CD14-positive monocyte (primary cell): Measurements from ENCODE around the gene NECTIN1. TPM values are rescaled to one million over a fixed set of nuclear protein-coding genes. Genes with fewer than 3 reads are reported as not detected.

Experiments used
- DNase-seq, 3 donors: peaks; one replicate each; pipeline ENCODE4 v3.0.0-alpha.2; 2011 to 2022
- H2AFZ ChIP-seq: 2 replicates; pipeline ENCODE4 v1.6.0; 2012; ENCODE audit warnings: mild to moderate bottlenecking, low read depth, low read length, inconsistent platforms; ENCODE audit not compliant: insufficient read depth, poor library complexity, severe bottlenecking
- H3K27ac ChIP-seq, 2 donors: 1 replicate in 1 of 2; 2 replicates in 1 of 2; pipeline ENCODE4 v1.5.1; 2012 to 2013; ENCODE audit warnings: low read length in 2 of 2, control low read depth in 1 of 2, inconsistent platforms in 1 of 2, low read depth in 1 of 2, mild to moderate bottlenecking in 1 of 2
- H3K27me3 ChIP-seq, 2 donors: one replicate each; pipeline versions ENCODE4 v1.6.0 to v1.6.1; 2011 to 2013; ENCODE audit warnings: low read length in 2 of 2; ENCODE audit not compliant: control insufficient read depth in 2 of 2, insufficient read depth in 2 of 2
- H3K36me3 ChIP-seq, 2 donors: replicated peaks in 1 of 2; 1 replicate in 1 of 2; 2 replicates in 1 of 2; pipeline versions ENCODE4 v1.5.1 to v1.6.1; 2012 to 2013; ENCODE audit warnings: low read length in 2 of 2, control low read depth in 1 of 2, inconsistent platforms in 1 of 2, mild to moderate bottlenecking in 1 of 2; ENCODE audit not compliant: insufficient read depth in 2 of 2, control insufficient read depth in 1 of 2
- H3K4me1 ChIP-seq, 2 donors: 1 replicate in 1 of 2; 2 replicates in 1 of 2; pipeline versions ENCODE4 v1.5.1 to v1.6.1; 2012 to 2013; ENCODE audit warnings: low read length in 2 of 2, control low read depth in 1 of 2, inconsistent platforms in 1 of 2, mild to moderate bottlenecking in 1 of 2, moderate library complexity in 1 of 2; ENCODE audit not compliant: insufficient read depth in 2 of 2, control insufficient read depth in 1 of 2
- H3K4me2 ChIP-seq: replicated peaks from 2 replicates; pipeline ENCODE3; 2012; ENCODE audit warnings: low read length, moderate library complexity, mild to moderate bottlenecking; ENCODE audit not compliant: poor library complexity, severe bottlenecking; ENCODE audit errors: extremely low read depth
- H3K4me3 ChIP-seq, 3 experiments: fragments of 200-600 bp in 1 of 3; sonication (generic) in 1 of 3; replicated peaks in 1 of 3; 1 replicate in 2 of 3; 2 replicates in 1 of 3; pipeline ENCODE4 v1.5.1; 2011 to 2013; ENCODE audit warnings: low read length in 3 of 3, mild to moderate bottlenecking in 3 of 3, control low read depth in 2 of 3, low read depth in 2 of 3, inconsistent platforms in 1 of 3, moderate library complexity in 1 of 3
- H3K79me2 ChIP-seq: 2 replicates; pipeline ENCODE4 v1.6.0; 2012; ENCODE audit warnings: mild to moderate bottlenecking, control low read depth, inconsistent platforms, low read length, moderate library complexity; ENCODE audit not compliant: insufficient read depth
- H3K9ac ChIP-seq: 2 replicates; pipeline ENCODE4 v1.6.0; 2017; ENCODE audit warnings: low read length, mild to moderate bottlenecking; ENCODE audit not compliant: insufficient read depth, poor library complexity, severe bottlenecking
- H3K9me3 ChIP-seq, 2 donors: replicated peaks in 1 of 2; 1 replicate in 1 of 2; 2 replicates in 1 of 2; pipeline versions ENCODE4 v1.5.1 to v1.6.1; 2012 to 2013; ENCODE audit warnings: low read length in 2 of 2, control low read depth in 1 of 2; ENCODE audit not compliant: control insufficient read depth in 1 of 2, insufficient read depth in 1 of 2
- H4K20me1 ChIP-seq: 2 replicates; pipeline ENCODE4 v1.6.0; 2012; ENCODE audit warnings: mild to moderate bottlenecking, low read length, control low read depth, moderate library complexity; ENCODE audit not compliant: insufficient read depth
- H3K27ac Mint-ChIP-seq, 7 donors: one replicate each; pipeline ENCODE4 v1.8.0; 2020; ENCODE audit warnings: mild to moderate bottlenecking in 7 of 7, mixed read lengths in 7 of 7, moderate library complexity in 6 of 7, inconsistent platforms in 2 of 7
- H3K27me3 Mint-ChIP-seq, 3 donors: one replicate each; pipeline ENCODE4 v1.8.0; 2021 to 2022; ENCODE audit warnings: low read depth in 3 of 3, mild to moderate bottlenecking in 3 of 3, mixed read lengths in 3 of 3, moderate library complexity in 3 of 3, inconsistent platforms in 1 of 3
- H3K36me3 Mint-ChIP-seq, 2 donors: one replicate each; pipeline ENCODE4 v1.8.0; 2020; ENCODE audit warnings: mixed read lengths in 2 of 2, inconsistent platforms in 1 of 2, mild to moderate bottlenecking in 1 of 2
- H3K4me1 Mint-ChIP-seq: one replicate; pipeline ENCODE4 v1.8.0; 2020; ENCODE audit warnings: mild to moderate bottlenecking, mixed read lengths
- H3K4me3 Mint-ChIP-seq, 2 donors: one replicate each; pipeline ENCODE4 v1.8.0; 2020; ENCODE audit warnings: mild to moderate bottlenecking in 2 of 2, mixed read lengths in 2 of 2, moderate library complexity in 1 of 2
- H3K9me3 Mint-ChIP-seq, 7 donors: one replicate each; pipeline ENCODE4 v1.8.0; 2020 to 2022; ENCODE audit warnings: mixed read lengths in 7 of 7, mild to moderate bottlenecking in 6 of 7, moderate library complexity in 6 of 7, inconsistent platforms in 2 of 7
- WGBS: methylation state at CpG from one replicate; pipeline ENCODE4 v1.1.5; 2013; ENCODE audit warnings: missing lambda C conversion rate; ENCODE audit not compliant: insufficient coverage; 5-methylcytosine and 5-hydroxymethylcytosine counted together
- intact Hi-C, 2 donors: fragments of 100-400 bp; cut with micrococcal nuclease; formaldehyde crosslinking; loops; one replicate each; pipeline versions ENCODE4 v1.15.0 to v1.15.1; 2023
- polyA plus RNA-seq, 3 donors: library from polyadenylated mRNA; depleted of rRNA in 1 of 3; unstranded in 2 of 3; stranded (reverse) in 1 of 3; fragments of 300-500 nt in 2 of 3; fragments of >200 nt in 1 of 3; fragmentation: Illumina TruSeq in 2 of 3; gene quantifications; 1 replicate in 2 of 3; 2 replicates in 1 of 3; pipeline ENCODE4 v1.2.3, GENCODE V29; 2012 to 2021
- TF ChIP-seq, protein P1 (sequence below): fragments of 200-600 bp; IDR thresholded peaks from one replicate; pipeline ENCODE4 v1.8.0; 2022; ENCODE audit warnings: antibody characterized with exemption, mild to moderate bottlenecking

Gene NECTIN1
- polyA plus RNA-seq, 3 donors, result 0.53 to 8.3 (median 0.85) TPM

DNA sequence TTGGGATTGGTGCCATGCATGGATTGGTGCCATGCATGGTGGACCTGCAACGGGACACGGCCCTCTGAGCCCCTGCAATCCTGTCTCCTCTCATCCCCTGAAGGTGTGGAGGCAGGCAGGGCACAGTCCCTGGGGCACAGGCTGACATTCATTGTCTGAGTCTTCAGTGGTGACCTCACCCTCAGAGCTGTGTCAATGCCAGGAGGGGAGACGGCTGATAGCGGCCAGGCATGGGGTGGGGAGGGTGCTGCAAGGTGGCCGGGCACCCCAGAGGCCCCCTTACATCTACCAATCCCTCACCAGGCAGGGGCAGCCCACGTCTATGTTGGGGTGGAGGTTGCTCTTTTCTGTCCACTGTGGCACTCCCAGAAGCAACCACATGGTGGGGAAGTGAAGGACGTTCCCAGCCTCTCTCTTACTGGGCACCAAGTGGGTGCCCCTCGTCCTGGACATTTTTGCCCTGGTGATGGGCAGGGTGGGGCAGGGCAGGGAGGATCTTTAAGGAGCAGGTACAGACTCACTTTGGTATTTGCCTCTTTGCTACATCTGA lies 47.6 kb downstream of the NECTIN1 start:
- Histone ChIP-seq H3K36me3 (peaks cover 15 to 21% of the 10 kb centered on the region in 2 donors), H3K79me2 (no peaks in the 10 kb centered on the region), H3K4me3 (no peak overlapping the region), H3K4me2 (no peak overlapping the region), H3K9me3 (peaks cover 0 to 6% of the 10 kb centered on the region in 2 donors), H3K9ac (no peak overlapping the region), H3K27me3 (no peaks in the 10 kb centered on the region), H3K4me1 (peaks cover 26 to 33% of the 10 kb centered on the region in 2 donors), H2AFZ (no peak overlapping the region), H4K20me1 (peaks cover 14% of the 10 kb centered on the region), H3K27ac (no peak overlapping the region)
- H3K27me3 Mint-ChIP-seq, result peaks cover 0 to 6% (median 4%) of the 10 kb centered on the region in 3 donors
- peaks cover 45% of the 10 kb centered on the region for H3K4me1 Mint-ChIP-seq
- H3K9me3 Mint-ChIP-seq, result peaks cover 0 to 9% (median 0%) of the 10 kb centered on the region in 7 donors
- H3K4me3 Mint-ChIP-seq, result no peak overlapping the region
- intact Hi-C loops, result no loop called here
- H3K36me3 Mint-ChIP-seq, result peaks cover 21 to 22% of the 10 kb centered on the region in 2 donors
- WGBS, result 53% methylated on average over 4 of the region's 8 CpGs
- TF ChIP-seq, protein P1, sequence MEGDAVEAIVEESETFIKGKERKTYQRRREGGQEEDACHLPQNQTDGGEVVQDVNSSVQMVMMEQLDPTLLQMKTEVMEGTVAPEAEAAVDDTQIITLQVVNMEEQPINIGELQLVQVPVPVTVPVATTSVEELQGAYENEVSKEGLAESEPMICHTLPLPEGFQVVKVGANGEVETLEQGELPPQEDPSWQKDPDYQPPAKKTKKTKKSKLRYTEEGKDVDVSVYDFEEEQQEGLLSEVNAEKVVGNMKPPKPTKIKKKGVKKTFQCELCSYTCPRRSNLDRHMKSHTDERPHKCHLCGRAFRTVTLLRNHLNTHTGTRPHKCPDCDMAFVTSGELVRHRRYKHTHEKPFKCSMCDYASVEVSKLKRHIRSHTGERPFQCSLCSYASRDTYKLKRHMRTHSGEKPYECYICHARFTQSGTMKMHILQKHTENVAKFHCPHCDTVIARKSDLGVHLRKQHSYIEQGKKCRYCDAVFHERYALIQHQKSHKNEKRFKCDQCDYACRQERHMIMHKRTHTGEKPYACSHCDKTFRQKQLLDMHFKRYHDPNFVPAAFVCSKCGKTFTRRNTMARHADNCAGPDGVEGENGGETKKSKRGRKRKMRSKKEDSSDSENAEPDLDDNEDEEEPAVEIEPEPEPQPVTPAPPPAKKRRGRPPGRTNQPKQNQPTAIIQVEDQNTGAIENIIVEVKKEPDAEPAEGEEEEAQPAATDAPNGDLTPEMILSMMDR, result peak; percentile 18
- no peak for DNase-seq
- H3K27ac Mint-ChIP-seq, result peak overlapping the region in 1 of 7 donors; percentile 23

DNA sequence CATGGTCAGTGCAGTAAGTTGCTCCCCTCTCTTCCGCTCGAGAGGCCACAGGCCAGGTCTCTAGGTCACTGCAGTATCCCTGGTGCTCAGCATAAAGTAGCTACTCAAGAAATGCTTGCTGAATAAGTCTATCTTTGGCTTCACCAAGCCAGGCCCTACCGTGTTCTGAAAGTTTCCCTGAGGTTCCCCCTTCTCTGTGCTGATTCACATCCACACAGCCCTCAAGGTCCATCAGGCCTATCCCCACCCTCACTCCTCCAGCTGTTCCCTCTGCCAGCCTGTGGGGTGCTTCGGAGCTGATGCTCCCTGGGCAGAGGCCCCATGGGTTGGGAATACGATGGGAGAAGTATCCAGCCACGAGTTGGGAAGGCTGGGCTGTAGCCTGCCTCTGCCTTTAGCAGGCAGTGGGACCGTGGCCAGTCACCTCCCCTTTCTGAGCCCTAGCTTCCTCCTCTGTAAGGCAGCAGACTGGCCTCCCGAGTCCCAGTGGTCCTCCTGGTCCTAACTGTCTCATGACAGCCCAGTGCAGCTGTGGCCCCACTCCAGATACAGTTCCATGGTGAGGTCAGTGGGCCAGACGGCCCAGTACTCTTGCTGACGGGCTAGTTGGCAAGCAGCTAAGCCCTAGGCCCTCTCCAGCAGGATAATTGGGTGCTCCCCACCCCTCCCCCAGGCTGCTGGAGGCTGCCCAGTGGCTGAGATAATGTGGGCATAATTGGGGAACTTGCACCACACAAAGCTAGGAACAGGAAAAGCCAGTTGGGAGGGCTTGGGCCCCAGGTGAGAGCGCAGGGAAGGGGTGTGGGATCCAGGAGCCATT lies 48.2 kb downstream of the NECTIN1 start:
- Histone ChIP-seq H3K4me2 (no peak overlapping the region), H3K4me1 (peaks cover 26 to 33% of the 10 kb centered on the region in 2 donors), H3K9me3 (peaks cover 0 to 6% of the 10 kb centered on the region in 2 donors), H4K20me1 (peaks cover 14% of the 10 kb centered on the region), H3K4me3 (no peak overlapping the region), H3K27me3 (no peaks in the 10 kb centered on the region), H2AFZ (no peak overlapping the region), H3K9ac (no peak overlapping the region), H3K36me3 (peaks cover 18 to 26% of the 10 kb centered on the region in 2 donors), H3K79me2 (no peaks in the 10 kb centered on the region), H3K27ac (peak overlapping the region in 1 of 2 donors; percentile 22)
- Mint-ChIP-seq H3K9me3 (peaks cover 0 to 9% (median 3%) of the 10 kb centered on the region in 7 donors), H3K36me3 (peaks cover 25 to 29% of the 10 kb centered on the region in 2 donors), H3K4me3 (no peak overlapping the region), H3K27me3 (peaks cover 0 to 6% (median 0%) of the 10 kb centered on the region in 3 donors), H3K4me1 (peaks cover 43% of the 10 kb centered on the region), H3K27ac (peak overlapping the region in 2 of 7 donors; percentile 23 to 81)
- 54% methylated on average over 10 of the region's 11 CpGs for WGBS
- TF ChIP-seq, protein P1, result no peak
- DNase-seq, result peak in 1 of 3 donors; percentile 24
- intact Hi-C loops, result no loop called here
